Esophagus squamous epithelium (tissue), 5 donors: Measurements from ENCODE around the gene MAP3K7CL. TPM values are rescaled to one million over a fixed set of nuclear protein-coding genes. Genes with fewer than 3 reads are reported as not detected.

Source experiments
- DNase-seq: peaks from one replicate; lab custom pipeline; 2025; lab: John Stamatoyannopoulos, UW
- H3K27ac ChIP-seq, 4 donors: fragments of 200-600 bp; sonication (generic); one replicate each; pipeline ENCODE4 v1.5.1; 2016 to 2019; ENCODE audit warnings: mild to moderate bottlenecking in 1 of 4
- H3K27me3 ChIP-seq, 4 donors: fragments of 200-600 bp; sonication (generic); 1 replicate in 3 of 4; 2 replicates in 1 of 4; pipeline versions ENCODE4 v1.5.1 to v1.6.0; 2017 to 2021; ENCODE audit warnings: antibody characterized with exemption in 1 of 4
- H3K36me3 ChIP-seq, 3 donors: fragments of 200-600 bp; sonication (generic); one replicate each; pipeline ENCODE4 v1.5.1; 2016 to 2019
- H3K4me1 ChIP-seq, 3 donors: fragments of 200-600 bp; sonication (generic); one replicate each; pipeline ENCODE4 v1.5.1; 2017 to 2019
- H3K4me3 ChIP-seq, 4 donors: fragments of 200-600 bp; sonication (generic); 1 replicate in 3 of 4; 2 replicates in 1 of 4; pipeline ENCODE4 v1.5.1; 2016 to 2019; ENCODE audit warnings: mild to moderate bottlenecking in 2 of 4, moderate library complexity in 1 of 4
- H3K9me3 ChIP-seq, 3 donors: fragments of 200-600 bp; sonication (generic); one replicate each; pipeline ENCODE4 v1.5.1; 2016 to 2019
- CTCF ChIP-seq, 6 experiments: fragments of 450-650 bp in 4 of 6; fragments of 200-600 bp in 2 of 6; sonication (generic) in 2 of 6; IDR thresholded peaks; one replicate each; pipeline ENCODE4 v1.5.1; 2016 to 2019; ENCODE audit warnings: antibody characterized with exemption in 6 of 6, mild to moderate bottlenecking in 4 of 6, moderate library complexity in 4 of 6
- POLR2A ChIP-seq, 4 donors: fragments of 450-650 bp; IDR thresholded peaks; one replicate each; pipeline ENCODE4 v1.6.1; 2017; ENCODE audit warnings: antibody characterized with exemption in 4 of 4, mild to moderate bottlenecking in 4 of 4, moderate library complexity in 3 of 4
- WGBS, 2 donors: methylation state at CpG; one replicate each; pipeline ENCODE4 v1.1.5; 2018; 5-methylcytosine and 5-hydroxymethylcytosine counted together
- intact Hi-C: fragments of 100-400 bp; cut with DNase I; formaldehyde crosslinking; loops from one replicate; pipeline ENCODE4 v1.15.0; 2022
- total RNA-seq, 4 donors: library from RNA; depleted of rRNA; stranded (reverse); fragments of >200 nt; gene quantifications; one replicate each; pipeline ENCODE4 v1.1.0, GENCODE V29; 2016
- donor health status: DM: yes; HTN: yes; CAD: no.

Gene MAP3K7CL
- total RNA-seq, 4 donors from 2014 or later = 1.7 to 7.8 (median 6.9) TPM

- 89 to 95% methylated on average over 1 of the region's 1 CpG for WGBS, 2 donors
- H3K4me3 ChIP-seq = no peak overlapping the region
- H3K36me3 ChIP-seq = no peaks in the 10 kb centered on the region
- no peak for TF ChIP-seq CTCF (IDR thresholded peaks at IDR 0.05)
- no peak for TF ChIP-seq POLR2A (IDR thresholded peaks at IDR 0.05)
- H3K27me3 ChIP-seq = no peaks in the 10 kb centered on the region
- H3K27ac ChIP-seq = no peak overlapping the region
- peaks cover 0 to 31% (median 7%) of the 10 kb centered on the region in 3 donors for H3K4me1 ChIP-seq
- H3K9me3 ChIP-seq = no peaks in the 10 kb centered on the region
- intact Hi-C loops = no loop called here
- no peak for DNase-seq
These were observed 40.5 kb downstream of the MAP3K7CL start for GRCh38 chr21:29170944-29171343.

- Histone ChIP-seq H3K27me3 (no peaks in the 10 kb centered on the region), H3K4me3 (no peak overlapping the region), H3K9me3 (no peaks in the 10 kb centered on the region), H3K36me3 (no peaks in the 10 kb centered on the region), H3K27ac (no peak overlapping the region), H3K4me1 (peaks cover 0 to 31% (median 7%) of the 10 kb centered on the region in 3 donors)
- intact Hi-C loops = no loop called here
- TF ChIP-seq POLR2A (IDR thresholded peaks at IDR 0.05) (no peak), CTCF (IDR thresholded peaks at IDR 0.05) (no peak)
- no peak for DNase-seq
- WGBS, 2 donors = 59 to 91% methylated on average over 1 of the region's 1 CpG
These were observed 41.8 kb downstream of the MAP3K7CL start for GRCh38 chr21:29172282-29172681.

GRCh38 chr21:29174607-29175013 lies 44.2 kb downstream of the MAP3K7CL start:
- WGBS, 2 donors = 54 to 72% methylated on average over 9 of the region's 9 CpGs
- TF ChIP-seq CTCF (IDR thresholded peaks at IDR 0.05) = no peak
- DNase-seq = no peak
- Histone ChIP-seq H3K4me1 (peaks cover 0 to 16% (median 4%) of the 10 kb centered on the region in 3 donors), H3K36me3 (no peaks in the 10 kb centered on the region), H3K9me3 (no peaks in the 10 kb centered on the region), H3K4me3 (peak overlapping the region in 1 of 4 donors; percentile 34), H3K27ac (peak overlapping the region in 2 of 4 donors; percentile 34 to 70), H3K27me3 (no peaks in the 10 kb centered on the region)
- intact Hi-C loops = no loop called here

DNA sequence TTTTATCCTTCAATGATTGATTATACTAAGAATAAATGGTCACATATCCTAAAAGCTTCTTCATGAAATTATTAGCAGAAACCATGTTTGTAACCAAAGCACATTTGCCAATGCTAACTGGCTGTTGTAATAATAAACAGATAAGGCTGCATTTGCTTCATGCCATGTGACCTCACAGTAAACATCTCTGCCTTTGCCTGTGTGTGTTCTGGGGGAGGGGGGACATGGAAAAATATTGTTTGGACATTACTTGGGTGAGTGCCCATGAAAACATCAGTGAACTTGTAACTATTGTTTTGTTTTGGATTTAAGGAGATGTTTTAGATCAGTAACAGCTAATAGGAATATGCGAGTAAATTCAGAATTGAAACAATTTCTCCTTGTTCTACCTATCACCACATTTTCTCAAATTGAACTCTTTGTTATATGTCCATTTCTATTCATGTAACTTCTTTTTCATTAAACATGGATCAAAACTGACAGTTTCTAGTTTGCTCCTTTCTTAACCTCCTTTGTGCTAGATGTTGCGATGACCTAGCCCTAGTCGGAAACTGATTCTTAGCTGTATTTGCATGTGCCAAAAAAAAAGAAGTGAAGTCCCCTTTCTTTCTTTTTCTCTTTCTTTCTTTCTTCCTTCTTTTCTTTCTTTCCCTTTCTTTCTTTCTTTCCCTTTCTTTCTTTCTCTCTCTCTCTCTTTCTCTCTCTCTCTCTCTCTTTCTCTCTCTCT lies 45.1 kb downstream of the MAP3K7CL start:
- Histone ChIP-seq H3K27ac (peak overlapping the region in 2 of 4 donors; percentile 34 to 65), H3K36me3 (no peaks in the 10 kb centered on the region), H3K27me3 (no peaks in the 10 kb centered on the region), H3K4me1 (peaks cover 0 to 12% (median 4%) of the 10 kb centered on the region in 3 donors), H3K4me3 (peak overlapping the region in 1 of 4 donors; percentile 18), H3K9me3 (no peaks in the 10 kb centered on the region)
- TF ChIP-seq CTCF (IDR thresholded peaks at IDR 0.05) = no peak
- TF ChIP-seq POLR2A (IDR thresholded peaks at IDR 0.05) = no peak
- intact Hi-C loops = no loop called here
- DNase-seq = no peak
- 72 to 79% methylated on average over 3 of the region's 3 CpGs for WGBS, 2 donors

- H3K27ac ChIP-seq = peak overlapping the region in 1 of 4 donors; percentile 21
- intact Hi-C loops = no loop called here
These were observed 46.2 kb downstream of the MAP3K7CL start for GRCh38 chr21:29176471-29177120.

More at GRCh38 chr21:29176471-29177120, 46.2 kb downstream of the MAP3K7CL start:
- DNase-seq = no peak
- 72 to 81% methylated on average over 2 of the region's 2 CpGs for WGBS, 2 donors
- peaks cover 0 to 9% (median 8%) of the 10 kb centered on the region in 3 donors for H3K4me1 ChIP-seq
- no peaks in the 10 kb centered on the region for H3K36me3 ChIP-seq
- no peaks in the 10 kb centered on the region for H3K27me3 ChIP-seq
- TF ChIP-seq CTCF (IDR thresholded peaks at IDR 0.05) = no peak
- TF ChIP-seq POLR2A (IDR thresholded peaks at IDR 0.05) = no peak
- no peaks in the 10 kb centered on the region for H3K9me3 ChIP-seq
- H3K4me3 ChIP-seq = no peak overlapping the region
